ENCODE results near the gene TFCP2L1. TPM values are rescaled to one million over a fixed set of nuclear protein-coding genes. Genes with fewer than 3 reads are reported as not detected.

Gene TFCP2L1
- total and polyA plus RNA-seq, 9 donors = 0.05 to 13.8 (median 0.86) TPM; not detected in 1

DNA sequence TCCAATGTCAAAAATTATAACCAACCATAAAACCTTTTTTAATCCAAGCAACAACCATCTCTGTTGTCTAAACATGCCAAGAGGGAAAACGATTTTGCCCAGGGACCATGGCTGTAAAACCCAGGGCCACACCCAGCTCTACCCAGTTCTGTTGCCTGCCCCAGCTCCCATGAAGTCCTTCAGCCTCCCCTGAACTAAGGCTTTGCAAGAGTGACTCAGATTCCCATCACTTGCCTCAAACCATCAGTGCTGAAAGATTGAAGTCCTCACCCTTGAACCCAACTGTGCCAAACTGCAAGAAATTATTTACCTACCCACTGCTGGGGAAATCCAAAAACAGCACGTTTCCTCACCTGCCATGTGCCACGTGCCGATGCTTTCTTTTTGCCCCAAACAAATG lies 102.5 kb downstream of the TFCP2L1 start:
- intact Hi-C loops (cut with DNase I) = no loop called here
- no peaks in the 10 kb centered on the region for H3K9me3 ChIP-seq
- TF ChIP-seq CTCF (IDR thresholded peaks at IDR 0.05) = no peak
- TF ChIP-seq POLR2A (IDR thresholded peaks at IDR 0.05) = no peak
- no peak for TF ChIP-seq EP300 (IDR thresholded peaks at IDR 0.05)
- no peak overlapping the region for H3K4me3 ChIP-seq
- no peaks in the 10 kb centered on the region for H3K4me1 ChIP-seq (ENCODE audit: insufficient read depth)
- DNase-seq = no peak
- WGBS, 3 donors = 72 to 78% (median 77%) methylated on average over 4 of the region's 4 CpGs
- no peak overlapping the region for H3K27ac ChIP-seq
- no peaks in the 10 kb centered on the region for H3K27me3 ChIP-seq
- no peaks in the 10 kb centered on the region for H3K36me3 ChIP-seq

GRCh38 chr2:121179467-121179866 lies 105.5 kb downstream of the TFCP2L1 start:
- no peaks in the 10 kb centered on the region for H3K36me3 ChIP-seq
- H3K4me1 ChIP-seq (ENCODE audit: insufficient read depth) = no peaks in the 10 kb centered on the region
- H3K27me3 ChIP-seq = no peaks in the 10 kb centered on the region
- no peaks in the 10 kb centered on the region for H3K9me3 ChIP-seq
- H3K4me3 ChIP-seq = no peak overlapping the region
- no peak for DNase-seq
- H3K27ac ChIP-seq = no peak overlapping the region
- TF ChIP-seq EP300 (IDR thresholded peaks at IDR 0.05) (no peak), CTCF (IDR thresholded peaks at IDR 0.05) (no peak), POLR2A (IDR thresholded peaks at IDR 0.05) (no peak)
- intact Hi-C loops (cut with DNase I) = no loop called here
- WGBS, 3 donors = 88 to 93% (median 92%) methylated on average over 10 of the region's 10 CpGs

- Histone ChIP-seq H3K9me3 (no peaks in the 10 kb centered on the region), H3K27ac (no peak overlapping the region), H3K4me1 (ENCODE audit: insufficient read depth) (no peaks in the 10 kb centered on the region), H3K27me3 (no peaks in the 10 kb centered on the region), H3K4me3 (no peak overlapping the region), H3K36me3 (no peaks in the 10 kb centered on the region)
- TF ChIP-seq CTCF (IDR thresholded peaks at IDR 0.05) (no peak), POLR2A (IDR thresholded peaks at IDR 0.05) (no peak), EP300 (IDR thresholded peaks at IDR 0.05) (no peak)
- intact Hi-C loops (cut with DNase I) = no loop called here
- WGBS, 3 donors = 89 to 94% (median 89%) methylated on average over 11 of the region's 11 CpGs
- DNase-seq = no peak
Observed at GRCh38 chr2:121178730-121179129, 106.3 kb downstream of the TFCP2L1 start.

- H3K36me3 ChIP-seq = no peaks in the 10 kb centered on the region
- TF ChIP-seq POLR2A (IDR thresholded peaks at IDR 0.05) = no peak
- no peak overlapping the region for H3K4me3 ChIP-seq
- no peaks in the 10 kb centered on the region for H3K9me3 ChIP-seq
- no peaks in the 10 kb centered on the region for H3K27me3 ChIP-seq
- no peak for DNase-seq
- intact Hi-C loops (cut with DNase I) = no loop called here
- 59 to 74% (median 61%) methylated on average over 1 of the region's 1 CpG for WGBS, 3 donors
- H3K27ac ChIP-seq = no peak overlapping the region
- H3K4me1 ChIP-seq (ENCODE audit: insufficient read depth) = no peaks in the 10 kb centered on the region
Observed at GRCh38 chr2:121177896-121178295, 107.1 kb downstream of the TFCP2L1 start.

- Histone ChIP-seq H3K27ac (no peak overlapping the region), H3K27me3 (no peaks in the 10 kb centered on the region), H3K4me3 (no peak overlapping the region), H3K4me1 (ENCODE audit: insufficient read depth) (no peaks in the 10 kb centered on the region), H3K9me3 (no peaks in the 10 kb centered on the region), H3K36me3 (no peaks in the 10 kb centered on the region)
- intact Hi-C loops (cut with DNase I) = no loop called here
- 76 to 86% (median 76%) methylated on average over 10 of the region's 10 CpGs for WGBS, 3 donors
- no peak for DNase-seq
- no peak for TF ChIP-seq CTCF (IDR thresholded peaks at IDR 0.05)
- TF ChIP-seq POLR2A (IDR thresholded peaks at IDR 0.05) = no peak
- TF ChIP-seq EP300 (IDR thresholded peaks at IDR 0.05) = no peak
Observed at GRCh38 chr2:121175326-121175725, 109.7 kb downstream of the TFCP2L1 start.
